Mesenchymal stem cell (in vitro differentiated cells and primary cell): ENCODE data around the gene CADPS.

Experiments used
- DNase-seq: peaks from one replicate; pipeline ENCODE4 v3.0.0-alpha.2; 2013
- H2AFZ ChIP-seq: one replicate; pipeline ENCODE4 v1.6.1; 2013; ENCODE audit warnings: low read depth, mild to moderate bottlenecking, control low read depth, inconsistent platforms, low read length, moderate library complexity
- H2AK5ac ChIP-seq: 2 replicates; pipeline ENCODE4 v1.6.1; 2013; ENCODE audit warnings: low read length, moderate library complexity, mild to moderate bottlenecking, inconsistent platforms; ENCODE audit not compliant: severe bottlenecking
- H2BK120ac ChIP-seq: one replicate; pipeline ENCODE4 v1.6.1; 2013; ENCODE audit warnings: low read depth, mild to moderate bottlenecking, inconsistent platforms, low read length, moderate library complexity
- H2BK12ac ChIP-seq, 2 experiments: one replicate each; pipeline ENCODE4 v1.6.1; 2013; ENCODE audit warnings: inconsistent platforms in 2 of 2, low read length in 2 of 2, mild to moderate bottlenecking in 2 of 2, moderate library complexity in 2 of 2, control low read depth in 1 of 2
- H2BK15ac ChIP-seq: one replicate; pipeline ENCODE4 v1.6.1; 2013; ENCODE audit warnings: mild to moderate bottlenecking, low read depth, inconsistent platforms; ENCODE audit not compliant: poor library complexity, severe bottlenecking
- H2BK5ac ChIP-seq: 2 replicates; pipeline ENCODE4 v1.6.1; 2013; ENCODE audit warnings: low read depth, mild to moderate bottlenecking, low read length, control low read depth, inconsistent platforms; ENCODE audit not compliant: poor library complexity, severe bottlenecking
- H3K14ac ChIP-seq, 2 experiments: one replicate each; pipeline ENCODE4 v1.6.1; 2013; ENCODE audit warnings: inconsistent platforms in 2 of 2, low read length in 2 of 2, control low read depth in 1 of 2, mild to moderate bottlenecking in 1 of 2, moderate library complexity in 1 of 2
- H3K18ac ChIP-seq, 2 experiments: one replicate each; pipeline ENCODE4 v1.6.1; 2013; ENCODE audit warnings: inconsistent platforms in 2 of 2, low read length in 2 of 2, control low read depth in 1 of 2, low read depth in 1 of 2, mild to moderate bottlenecking in 1 of 2
- H3K23ac ChIP-seq, 2 experiments: one replicate each; pipeline ENCODE4 v1.6.1; 2013; ENCODE audit warnings: inconsistent platforms in 2 of 2, low read length in 2 of 2, mild to moderate bottlenecking in 2 of 2, moderate library complexity in 2 of 2, control low read depth in 1 of 2
- H3K27ac ChIP-seq: 2 replicates; pipeline ENCODE4 v1.5.1; 2013; ENCODE audit warnings: mild to moderate bottlenecking, moderate library complexity, low read length, control low read depth, inconsistent platforms; ENCODE audit not compliant: poor library complexity, severe bottlenecking
- H3K27me3 ChIP-seq, 2 experiments: 2 replicates each; pipeline versions ENCODE4 v1.6.1 to v1.7.0; 2013; ENCODE audit warnings: low read length in 2 of 2, mild to moderate bottlenecking in 2 of 2, moderate library complexity in 2 of 2, control low read depth in 1 of 2, inconsistent platforms in 1 of 2; ENCODE audit not compliant: control insufficient read depth in 1 of 2, insufficient read depth in 1 of 2
- H3K36me3 ChIP-seq, 2 experiments: 2 replicates each; pipeline versions ENCODE4 v1.6.1 to v1.7.0; 2013; ENCODE audit warnings: low read length in 2 of 2, control low read depth in 1 of 2, inconsistent platforms in 1 of 2, low read depth in 1 of 2, mild to moderate bottlenecking in 1 of 2; ENCODE audit not compliant: insufficient read depth in 2 of 2, control insufficient read depth in 1 of 2
- H3K4ac ChIP-seq, 2 experiments: one replicate each; pipeline ENCODE4 v1.6.1; 2013; ENCODE audit warnings: inconsistent platforms in 2 of 2, low read length in 2 of 2, mild to moderate bottlenecking in 2 of 2, moderate library complexity in 2 of 2, control low read depth in 1 of 2, low read depth in 1 of 2
- H3K4me1 ChIP-seq: 2 replicates; pipeline ENCODE4 v1.6.1; 2013; ENCODE audit warnings: low read depth, low read length, control low read depth; ENCODE audit not compliant: control insufficient read depth, insufficient read depth
- H3K4me2 ChIP-seq: 2 replicates; pipeline ENCODE4 v1.6.1; 2013; ENCODE audit warnings: low read length, mild to moderate bottlenecking, inconsistent platforms; ENCODE audit not compliant: poor library complexity, severe bottlenecking
- H3K4me3 ChIP-seq, 2 experiments: 2 replicates each; pipeline versions ENCODE4 v1.5.1 to v1.7.0; 2013; ENCODE audit warnings: low read length in 2 of 2, mild to moderate bottlenecking in 2 of 2, control low read depth in 1 of 2, low read depth in 1 of 2; ENCODE audit not compliant: insufficient read depth in 1 of 2
- H3K79me1 ChIP-seq: replicated peaks from 2 replicates; pipeline ENCODE4 v1.6.1; 2013; ENCODE audit warnings: mild to moderate bottlenecking, control low read depth, low read length, inconsistent platforms; ENCODE audit not compliant: poor library complexity, severe bottlenecking
- H3K9ac ChIP-seq: 2 replicates; pipeline ENCODE4 v1.7.0; 2013; ENCODE audit warnings: mild to moderate bottlenecking, low read length, moderate library complexity
- H3K9me3 ChIP-seq: 2 replicates; pipeline ENCODE4 v1.7.0; 2013; ENCODE audit warnings: mild to moderate bottlenecking, low read length; ENCODE audit not compliant: control insufficient read depth
- H4K8ac ChIP-seq: one replicate; pipeline ENCODE4 v1.6.1; 2013; ENCODE audit warnings: inconsistent platforms, mild to moderate bottlenecking, low read length, moderate library complexity
- H4K91ac ChIP-seq: one replicate; pipeline ENCODE4 v1.6.1; 2013; ENCODE audit warnings: mild to moderate bottlenecking, low read length, inconsistent platforms
- WGBS: methylation state at CpG from one replicate; pipeline ENCODE4 v1.1.7; 2013; ENCODE audit warnings: mixed read lengths; 5-methylcytosine and 5-hydroxymethylcytosine counted together

CADPS gene

GRCh38 chr3:62369476-62369743 is 505.8 kb downstream of the CADPS start:
- H3K9ac ChIP-seq = no peak overlapping the region
- no peak overlapping the region for H3K14ac ChIP-seq
- no peak overlapping the region for H2BK15ac ChIP-seq
- H3K4ac ChIP-seq = no peak overlapping the region
- no peak overlapping the region for H2BK120ac ChIP-seq
- H3K9me3 ChIP-seq = peaks cover 3% of the 10 kb centered on the region
- no peak overlapping the region for H3K27ac ChIP-seq
- no peak overlapping the region for H3K18ac ChIP-seq
- H2AK5ac ChIP-seq = no peak overlapping the region
- 3% methylated on average over 12 of the region's 12 CpGs for WGBS
- peak overlapping the region in 1 of 2 experiments; percentile 33 for H3K4me3 ChIP-seq
- H2BK5ac ChIP-seq = no peak overlapping the region
- no peak overlapping the region for H3K4me2 ChIP-seq
- no peak overlapping the region for H4K8ac ChIP-seq
- H2AFZ ChIP-seq = no peak overlapping the region
- no peaks in the 10 kb centered on the region for H3K79me1 ChIP-seq
- peaks cover 33% of the 10 kb centered on the region for H3K4me1 ChIP-seq
- no peaks in the 10 kb centered on the region for H3K36me3 ChIP-seq
- H3K27me3 ChIP-seq = peaks cover 98% of the 10 kb centered on the region in 2 experiments
- no peak overlapping the region for H3K23ac ChIP-seq
- H2BK12ac ChIP-seq = no peak overlapping the region
- no peak for DNase-seq
- H4K91ac ChIP-seq = no peak overlapping the region

- no peak overlapping the region for H4K8ac ChIP-seq
- no peaks in the 10 kb centered on the region for H3K79me1 ChIP-seq
- no peak overlapping the region for H3K27ac ChIP-seq
- H3K14ac ChIP-seq = no peak overlapping the region
- no peak overlapping the region for H4K91ac ChIP-seq
- WGBS = 2% methylated on average over 58 of the region's 58 CpGs
- no peak overlapping the region for H2BK15ac ChIP-seq
- no peak overlapping the region for H2BK5ac ChIP-seq
- no peak overlapping the region for H2AK5ac ChIP-seq
- H3K9ac ChIP-seq = no peak overlapping the region
- no peak overlapping the region for H2BK120ac ChIP-seq
- H3K27me3 ChIP-seq = peaks cover 97 to 98% of the 10 kb centered on the region in 2 experiments
- peaks cover 3% of the 10 kb centered on the region for H3K9me3 ChIP-seq
- no peak for DNase-seq
- no peak overlapping the region for H2AFZ ChIP-seq
- H3K4me1 ChIP-seq = peaks cover 33% of the 10 kb centered on the region
- peak overlapping the region; percentile 40 for H3K4me2 ChIP-seq
- peak overlapping the region in 1 of 2 experiments; percentile 33 for H3K4me3 ChIP-seq
- H3K23ac ChIP-seq = no peak overlapping the region
- H2BK12ac ChIP-seq = no peak overlapping the region
- no peak overlapping the region for H3K18ac ChIP-seq
- H3K4ac ChIP-seq = no peak overlapping the region
- H3K36me3 ChIP-seq = no peaks in the 10 kb centered on the region
Measured at GRCh38 chr3:62368705-62369475, 506.3 kb downstream of the CADPS start.

GRCh38 chr3:62368290-62368704 is 506.9 kb downstream of the CADPS start:
- Histone ChIP-seq H3K79me1 (no peaks in the 10 kb centered on the region), H3K14ac (no peak overlapping the region), H3K27ac (no peak overlapping the region), H3K36me3 (no peaks in the 10 kb centered on the region), H2BK120ac (no peak overlapping the region), H3K4ac (no peak overlapping the region), H4K91ac (no peak overlapping the region), H2BK15ac (no peak overlapping the region), H4K8ac (no peak overlapping the region), H3K4me2 (no peak overlapping the region), H2AFZ (no peak overlapping the region), H3K9ac (no peak overlapping the region), H2BK5ac (no peak overlapping the region), H3K4me1 (peaks cover 29% of the 10 kb centered on the region), H3K27me3 (peaks cover 94 to 97% of the 10 kb centered on the region in 2 experiments), H3K18ac (no peak overlapping the region), H3K23ac (no peak overlapping the region), H3K4me3 (no peak overlapping the region), H2BK12ac (no peak overlapping the region), H3K9me3 (peaks cover 3% of the 10 kb centered on the region), H2AK5ac (no peak overlapping the region)
- DNase-seq = no peak
- WGBS = 5% methylated on average over 18 of the region's 19 CpGs

GRCh38 chr3:62367763-62368195 is 507.4 kb downstream of the CADPS start:
- Histone ChIP-seq H2BK12ac (no peak overlapping the region), H3K18ac (no peak overlapping the region), H3K79me1 (no peaks in the 10 kb centered on the region), H2BK15ac (no peak overlapping the region), H3K9ac (no peak overlapping the region), H3K4me1 (peaks cover 28% of the 10 kb centered on the region), H2BK5ac (no peak overlapping the region), H4K8ac (no peak overlapping the region), H2AFZ (no peak overlapping the region), H3K9me3 (peaks cover 3% of the 10 kb centered on the region), H3K14ac (no peak overlapping the region), H3K27me3 (peaks cover 93 to 97% of the 10 kb centered on the region in 2 experiments), H3K23ac (no peak overlapping the region), H3K4me2 (no peak overlapping the region), H3K27ac (no peak overlapping the region), H4K91ac (no peak overlapping the region), H2BK120ac (no peak overlapping the region), H3K36me3 (no peaks in the 10 kb centered on the region), H3K4ac (no peak overlapping the region), H3K4me3 (no peak overlapping the region), H2AK5ac (no peak overlapping the region)
- 3% methylated on average over 22 of the region's 25 CpGs for WGBS
- no peak for DNase-seq
